ENCODE measurements around the gene ST8SIA4.

ST8SIA4 gene

GRCh38 chr5:100779669-100780375, 123.3 kb downstream of the ST8SIA4 start:
- no peak for DNase-seq (ENCODE audit: low read depth in 2 of 2)

GRCh38 chr5:100777680-100778300, 125.3 kb downstream of the ST8SIA4 start:
- peak; percentile 80 for DNase-seq (ENCODE audit: low read depth in 2 of 2)

GRCh38 chr5:100775533-100775855, 127.6 kb downstream of the ST8SIA4 start:
- no peak for DNase-seq (ENCODE audit: low read depth in 2 of 2)

GRCh38 chr5:100772548-100772947, 130.5 kb downstream of the ST8SIA4 start:
- DNase-seq (ENCODE audit: low read depth in 2 of 2): no peak

- DNase-seq (ENCODE audit: low read depth in 2 of 2): no peak
These were observed 131.1 kb downstream of the ST8SIA4 start for GRCh38 chr5:100772006-100772405.

GRCh38 chr5:100771181-100771580, 131.9 kb downstream of the ST8SIA4 start:
- no peak for DNase-seq (ENCODE audit: low read depth in 2 of 2)

- no peak for DNase-seq (ENCODE audit: low read depth in 2 of 2)
These were observed 134.9 kb downstream of the ST8SIA4 start for GRCh38 chr5:100768221-100768620.

- DNase-seq (ENCODE audit: low read depth in 2 of 2): no peak
These were observed 140.1 kb downstream of the ST8SIA4 start for GRCh38 chr5:100762995-100763394.

GRCh38 chr5:100762108-100762507, 141.0 kb downstream of the ST8SIA4 start:
- peak in 1 of 2 experiments; percentile 18 for DNase-seq (ENCODE audit: low read depth in 2 of 2)

GRCh38 chr5:100761192-100761591, 141.9 kb downstream of the ST8SIA4 start:
- peak in 1 of 2 experiments; percentile 11 for DNase-seq (ENCODE audit: low read depth in 2 of 2)

GRCh38 chr5:100760688-100761087, 142.4 kb downstream of the ST8SIA4 start:
- DNase-seq (ENCODE audit: low read depth in 2 of 2): no peak

- no peak for DNase-seq (ENCODE audit: low read depth in 2 of 2)
These were observed 144.3 kb downstream of the ST8SIA4 start for GRCh38 chr5:100758780-100759179.

GRCh38 chr5:100758306-100758705, 144.8 kb downstream of the ST8SIA4 start:
- DNase-seq (ENCODE audit: low read depth in 2 of 2): no peak

GRCh38 chr5:100757618-100758017, 145.5 kb downstream of the ST8SIA4 start:
- DNase-seq (ENCODE audit: low read depth in 2 of 2): no peak

All from fibroblast of skin of left quadriceps (primary cell).